SK-N-SH treated with all-trans-retinoic acid at 6 μM for 48 hours (cell line): ENCODE measurements around the gene HACL1.

Source experiments
- ARNTL ChIP-seq: fragments of 450-650 bp; formaldehyde crosslinking; IDR thresholded peaks from 2 replicates; pipeline ENCODE4 v1.5.0; 2020; ENCODE audit warnings: low read depth, mild to moderate bottlenecking, moderate library complexity, borderline replicate concordance
- BACH2 ChIP-seq: fragments of 250-450 bp; sonication (Bioruptor Pico); IDR thresholded peaks from 2 replicates; pipeline ENCODE4 v1.9.0; 2021; ENCODE audit warnings: mild to moderate bottlenecking, borderline replicate concordance
- GLIS3 ChIP-seq: fragments of 250-450 bp; sonication (Bioruptor Pico); IDR thresholded peaks from 2 replicates; pipeline ENCODE4 v1.5.0; 2020; ENCODE audit warnings: mild to moderate bottlenecking, moderate library complexity
- POU6F1 ChIP-seq: fragments of 250-450 bp; sonication (Bioruptor Pico); IDR thresholded peaks from 2 replicates; pipeline ENCODE4 v1.8.0; 2021; ENCODE audit warnings: low read depth, mild to moderate bottlenecking, moderate library complexity, borderline replicate concordance
- PPARA ChIP-seq: fragments of 250-450 bp; sonication (Bioruptor Pico); IDR thresholded peaks from 2 replicates; pipeline ENCODE4 v1.5.0; 2020; ENCODE audit warnings: mild to moderate bottlenecking, borderline replicate concordance
- RARB ChIP-seq: fragments of 250-450 bp; sonication (Bioruptor Pico); IDR thresholded peaks from 2 replicates; pipeline ENCODE4 v1.8.0; 2021; ENCODE audit warnings: mild to moderate bottlenecking, moderate library complexity
- SNAI2 ChIP-seq: fragments of 250-450 bp; sonication (Bioruptor Pico); IDR thresholded peaks from 2 replicates; pipeline ENCODE4 v1.5.0; 2020; ENCODE audit warnings: mild to moderate bottlenecking, moderate library complexity
- TCF4 ChIP-seq: fragments of 250-450 bp; sonication (Bioruptor Pico); IDR thresholded peaks from 2 replicates; pipeline ENCODE4 v1.8.0; 2021; ENCODE audit warnings: mild to moderate bottlenecking, moderate library complexity, borderline replicate concordance
- TOX ChIP-seq: fragments of 250-450 bp; sonication (Bioruptor Pico); IDR thresholded peaks from 2 replicates; pipeline ENCODE4 v1.8.0; 2021; ENCODE audit warnings: mild to moderate bottlenecking, moderate library complexity, borderline replicate concordance
- ZFP3 ChIP-seq: fragments of 250-450 bp; sonication (Bioruptor Pico); IDR thresholded peaks from 2 replicates; pipeline ENCODE4 v1.5.0; 2020; ENCODE audit warnings: mild to moderate bottlenecking, moderate library complexity
- ZFP30 ChIP-seq: fragments of 450-650 bp; formaldehyde crosslinking; IDR thresholded peaks from 2 replicates; pipeline ENCODE4 v1.5.0; 2022; ENCODE audit warnings: mild to moderate bottlenecking, moderate library complexity
- ZNF565 ChIP-seq: fragments of 450-650 bp; formaldehyde crosslinking; conservative IDR thresholded peaks from 2 replicates; pipeline ENCODE4 v1.5.0; 2020; ENCODE audit warnings: low read depth, mild to moderate bottlenecking, moderate library complexity
- ZNF70 ChIP-seq: fragments of 450-650 bp; formaldehyde crosslinking; IDR thresholded peaks from 2 replicates; pipeline ENCODE4 v1.5.0; 2020; ENCODE audit warnings: mild to moderate bottlenecking, moderate library complexity
- TF ChIP-seq, protein P1 (sequence below): fragments of 250-450 bp; sonication (Bioruptor Pico); IDR thresholded peaks from 2 replicates; pipeline ENCODE4 v1.8.0; 2020; ENCODE audit warnings: mild to moderate bottlenecking, moderate library complexity, borderline replicate concordance

DNA sequence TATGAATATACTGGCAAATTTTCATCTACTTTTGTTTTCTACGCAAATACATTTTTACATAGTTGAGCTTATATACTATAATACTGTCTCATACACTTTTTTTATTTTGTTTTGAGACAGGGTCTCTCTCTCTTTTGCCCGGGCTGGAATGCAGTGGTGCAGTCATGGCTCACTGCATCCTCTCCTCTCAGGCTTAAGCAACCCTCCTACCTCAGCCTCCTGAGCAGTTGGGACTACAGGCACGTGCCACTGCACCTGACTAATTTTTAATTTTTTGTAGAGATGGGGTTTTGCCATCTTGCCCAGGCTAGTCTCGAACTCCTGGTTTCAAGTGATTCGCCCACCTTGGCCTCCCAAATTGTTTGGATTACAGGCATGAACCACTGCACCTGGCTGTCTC, 25.9 kb downstream of the HACL1 start:
- no peak for TF ChIP-seq ARNTL
- TF ChIP-seq SNAI2 = no peak
- TF ChIP-seq ZFP3 (CRISPR knock-in tag) = no peak
- TF ChIP-seq, protein P1, sequence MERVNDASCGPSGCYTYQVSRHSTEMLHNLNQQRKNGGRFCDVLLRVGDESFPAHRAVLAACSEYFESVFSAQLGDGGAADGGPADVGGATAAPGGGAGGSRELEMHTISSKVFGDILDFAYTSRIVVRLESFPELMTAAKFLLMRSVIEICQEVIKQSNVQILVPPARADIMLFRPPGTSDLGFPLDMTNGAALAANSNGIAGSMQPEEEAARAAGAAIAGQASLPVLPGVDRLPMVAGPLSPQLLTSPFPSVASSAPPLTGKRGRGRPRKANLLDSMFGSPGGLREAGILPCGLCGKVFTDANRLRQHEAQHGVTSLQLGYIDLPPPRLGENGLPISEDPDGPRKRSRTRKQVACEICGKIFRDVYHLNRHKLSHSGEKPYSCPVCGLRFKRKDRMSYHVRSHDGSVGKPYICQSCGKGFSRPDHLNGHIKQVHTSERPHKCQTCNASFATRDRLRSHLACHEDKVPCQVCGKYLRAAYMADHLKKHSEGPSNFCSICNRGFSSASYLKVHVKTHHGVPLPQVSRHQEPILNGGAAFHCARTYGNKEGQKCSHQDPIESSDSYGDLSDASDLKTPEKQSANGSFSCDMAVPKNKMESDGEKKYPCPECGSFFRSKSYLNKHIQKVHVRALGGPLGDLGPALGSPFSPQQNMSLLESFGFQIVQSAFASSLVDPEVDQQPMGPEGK = no peak
- no peak for TF ChIP-seq RARB (CRISPR knock-in tag)
- TF ChIP-seq TCF4 = no peak
- no peak for TF ChIP-seq ZNF565
- no peak for TF ChIP-seq ZNF70 (CRISPR knock-in tag)
- TF ChIP-seq GLIS3 (CRISPR knock-in tag) = no peak
- TF ChIP-seq ZFP30 = no peak
- no peak for TF ChIP-seq BACH2
- TF ChIP-seq POU6F1 (CRISPR knock-in tag) = no peak
- TF ChIP-seq PPARA = no peak
- TF ChIP-seq TOX (CRISPR knock-in tag) = no peak
